ENCODE data around the gene PPP2R1A. TPM values are rescaled to one million over a fixed set of nuclear protein-coding genes. Genes with fewer than 3 reads are reported as not detected.

The PPP2R1A gene
- total RNA-seq, 2 donors from 2014 or later, result 50.8 to 119 TPM

DNA sequence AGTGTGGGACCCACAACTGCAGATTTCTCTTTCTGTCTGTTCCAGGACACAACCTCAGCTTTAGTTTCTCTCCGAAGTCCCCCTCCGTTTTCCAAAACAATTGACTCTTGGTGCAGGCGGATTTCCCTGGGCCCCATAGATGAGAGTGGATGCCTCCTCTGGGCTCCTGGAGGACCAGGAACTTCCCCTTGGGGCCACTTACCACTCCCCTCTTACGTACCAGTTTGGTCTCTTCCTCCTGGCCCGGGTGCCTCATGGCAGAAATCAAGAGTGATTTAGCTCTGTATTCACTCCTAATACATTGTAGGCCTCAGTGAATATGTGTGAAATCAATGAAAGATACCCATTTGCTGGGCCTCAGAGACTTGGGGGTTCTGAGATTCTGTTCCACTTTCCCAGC lies 34.4 kb downstream of the PPP2R1A start:
- intact Hi-C loops (cut with DNase I), result no loop called here
- DNase-seq, result no peak
- Histone ChIP-seq H3K4me3 (no peak overlapping the region), H3K27ac (no peak overlapping the region), H3K27me3 (no peaks in the 10 kb centered on the region), H3K36me3 (replicated peaks in 1 of 2; ENCODE audit: insufficient read depth in 1 of 2, low read depth in 2 of 2) (peaks cover 20 to 67% of the 10 kb centered on the region in 2 donors), H3K9me3 (no peaks in the 10 kb centered on the region), H3K4me1 (no peaks in the 10 kb centered on the region)
- WGBS, 2 donors, result 88 to 93% methylated on average over 5 of the region's 5 CpGs
- TF ChIP-seq POLR2A (IDR thresholded peaks at IDR 0.05), result no peak
- TF ChIP-seq, protein P1, sequence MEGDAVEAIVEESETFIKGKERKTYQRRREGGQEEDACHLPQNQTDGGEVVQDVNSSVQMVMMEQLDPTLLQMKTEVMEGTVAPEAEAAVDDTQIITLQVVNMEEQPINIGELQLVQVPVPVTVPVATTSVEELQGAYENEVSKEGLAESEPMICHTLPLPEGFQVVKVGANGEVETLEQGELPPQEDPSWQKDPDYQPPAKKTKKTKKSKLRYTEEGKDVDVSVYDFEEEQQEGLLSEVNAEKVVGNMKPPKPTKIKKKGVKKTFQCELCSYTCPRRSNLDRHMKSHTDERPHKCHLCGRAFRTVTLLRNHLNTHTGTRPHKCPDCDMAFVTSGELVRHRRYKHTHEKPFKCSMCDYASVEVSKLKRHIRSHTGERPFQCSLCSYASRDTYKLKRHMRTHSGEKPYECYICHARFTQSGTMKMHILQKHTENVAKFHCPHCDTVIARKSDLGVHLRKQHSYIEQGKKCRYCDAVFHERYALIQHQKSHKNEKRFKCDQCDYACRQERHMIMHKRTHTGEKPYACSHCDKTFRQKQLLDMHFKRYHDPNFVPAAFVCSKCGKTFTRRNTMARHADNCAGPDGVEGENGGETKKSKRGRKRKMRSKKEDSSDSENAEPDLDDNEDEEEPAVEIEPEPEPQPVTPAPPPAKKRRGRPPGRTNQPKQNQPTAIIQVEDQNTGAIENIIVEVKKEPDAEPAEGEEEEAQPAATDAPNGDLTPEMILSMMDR (IDR thresholded peaks at IDR 0.05), result no peak
- ATAC-seq, result no peak

DNA sequence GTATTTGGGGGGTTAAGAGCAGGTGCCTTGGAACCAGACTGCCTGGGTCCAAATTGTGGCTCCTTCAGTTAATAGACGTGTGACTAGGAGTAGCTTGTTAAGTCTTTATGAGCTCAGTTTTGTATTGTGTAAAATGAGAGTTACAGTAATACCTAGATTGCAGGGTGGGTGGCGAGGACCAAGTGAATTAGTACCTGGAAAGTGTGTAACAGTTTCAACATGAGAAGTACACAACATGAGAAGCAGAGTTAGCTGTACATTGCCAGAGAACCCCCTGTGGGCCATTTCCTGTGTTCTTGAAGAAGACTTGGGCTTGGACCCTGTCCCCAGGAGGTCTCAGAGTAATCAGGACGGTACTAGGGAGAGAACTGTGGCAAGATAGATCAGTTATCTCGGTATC lies 36.8 kb downstream of the PPP2R1A start:
- Histone ChIP-seq H3K9me3 (no peaks in the 10 kb centered on the region), H3K27me3 (no peaks in the 10 kb centered on the region), H3K4me3 (no peak overlapping the region), H3K27ac (no peak overlapping the region), H3K4me1 (no peaks in the 10 kb centered on the region), H3K36me3 (replicated peaks in 1 of 2; ENCODE audit: insufficient read depth in 1 of 2, low read depth in 2 of 2) (peaks cover 0 to 43% of the 10 kb centered on the region in 2 donors)
- DNase-seq (no peak), ATAC-seq (no peak)
- intact Hi-C loops (cut with DNase I), result no loop called here
- WGBS, 2 donors, result 93 to 96% methylated on average over 4 of the region's 4 CpGs
- no peak for TF ChIP-seq POLR2A (IDR thresholded peaks at IDR 0.05)
- TF ChIP-seq, protein P1 (IDR thresholded peaks at IDR 0.05), result no peak

GRCh38 chr19:52227196-52227940 lies 37.5 kb downstream of the PPP2R1A start:
- TF ChIP-seq POLR2A (IDR thresholded peaks at IDR 0.05), result no peak
- TF ChIP-seq, protein P1 (IDR thresholded peaks at IDR 0.05), result no peak
- Histone ChIP-seq H3K27me3 (no peaks in the 10 kb centered on the region), H3K36me3 (replicated peaks in 1 of 2; ENCODE audit: insufficient read depth in 1 of 2, low read depth in 2 of 2) (peaks cover 0 to 37% of the 10 kb centered on the region in 2 donors), H3K4me1 (no peaks in the 10 kb centered on the region), H3K9me3 (no peaks in the 10 kb centered on the region), H3K4me3 (no peak overlapping the region), H3K27ac (no peak overlapping the region)
- intact Hi-C loops (cut with DNase I), result no loop called here
- ATAC-seq (no peak), DNase-seq (no peak)
- 75 to 80% methylated on average over 10 of the region's 10 CpGs for WGBS, 2 donors

DNA sequence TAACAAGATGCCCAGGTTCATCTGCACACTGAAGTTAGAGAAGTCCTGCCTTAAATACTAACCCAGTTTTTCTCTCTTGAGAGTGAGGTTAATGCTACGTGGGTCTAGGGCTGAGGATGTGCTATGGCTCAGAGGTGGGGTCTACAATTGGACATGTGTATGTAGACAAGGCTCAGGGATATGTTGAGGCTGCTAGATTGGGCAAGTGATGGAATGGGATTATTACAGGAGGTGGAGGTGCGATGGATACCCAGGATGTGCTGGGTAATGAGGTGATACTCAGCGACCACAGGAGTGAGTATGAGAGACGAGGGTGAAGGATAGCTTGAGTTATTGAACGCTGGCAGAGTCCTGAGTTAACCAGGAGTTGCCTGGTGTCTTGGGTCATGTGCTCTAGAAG lies 38.1 kb downstream of the PPP2R1A start:
- TF ChIP-seq, protein P1 (IDR thresholded peaks at IDR 0.05), result no peak
- TF ChIP-seq POLR2A (IDR thresholded peaks at IDR 0.05), result no peak
- 85 to 89% methylated on average over 5 of the region's 5 CpGs for WGBS, 2 donors
- Histone ChIP-seq H3K4me3 (no peak overlapping the region), H3K27me3 (no peaks in the 10 kb centered on the region), H3K36me3 (replicated peaks in 1 of 2; ENCODE audit: insufficient read depth in 1 of 2, low read depth in 2 of 2) (peaks cover 0 to 34% of the 10 kb centered on the region in 2 donors), H3K9me3 (no peaks in the 10 kb centered on the region), H3K4me1 (no peaks in the 10 kb centered on the region), H3K27ac (no peak overlapping the region)
- intact Hi-C loops (cut with DNase I), result no loop called here
- ATAC-seq, result no peak
- DNase-seq, result no peak

- 89 to 97% methylated on average over 5 to 6 of the region's 6 CpGs for WGBS, 2 donors
- H3K9me3 ChIP-seq, result no peaks in the 10 kb centered on the region
- no peak for DNase-seq
- TF ChIP-seq POLR2A (IDR thresholded peaks at IDR 0.05), result no peak
- TF ChIP-seq, protein P1 (IDR thresholded peaks at IDR 0.05), result no peak
- intact Hi-C loops (cut with DNase I), result no loop called here
- H3K36me3 ChIP-seq (replicated peaks in 1 of 2; ENCODE audit: insufficient read depth in 1 of 2, low read depth in 2 of 2), result peaks cover 0 to 19% of the 10 kb centered on the region in 2 donors
- H3K4me3 ChIP-seq, result no peak overlapping the region
- ATAC-seq, result no peak
- no peak overlapping the region for H3K27ac ChIP-seq
- no peaks in the 10 kb centered on the region for H3K27me3 ChIP-seq
- no peaks in the 10 kb centered on the region for H3K4me1 ChIP-seq
Observed at GRCh38 chr19:52229524-52229923, 39.7 kb downstream of the PPP2R1A start.

Data from body of pancreas (tissue), 4 donors.